Nephron (organoid): Measurements from ENCODE around the gene HIVEP2.
A peak's percentile ranks its signal among the peaks of the same experiment; 100 is the strongest.

Experiments used
- H3K27ac Mint-ChIP-seq, 3 experiments: 2 replicates each; pipeline ENCODE4 v1.8.0; 2020; ENCODE audit warnings: mixed read lengths in 3 of 3, mild to moderate bottlenecking in 2 of 3, moderate library complexity in 1 of 3
- H3K27me3 Mint-ChIP-seq: 2 replicates; pipeline ENCODE4 v1.8.0; 2021; ENCODE audit warnings: low read depth, mild to moderate bottlenecking, moderate library complexity, mixed read lengths
- H3K36me3 Mint-ChIP-seq: 2 replicates; pipeline ENCODE4 v1.8.0; 2020; ENCODE audit warnings: low read depth, mixed read lengths
- H3K4me1 Mint-ChIP-seq: 2 replicates; pipeline ENCODE4 v1.8.0; 2020; ENCODE audit warnings: mixed read lengths
- H3K4me3 Mint-ChIP-seq, 3 experiments: 2 replicates each; pipeline ENCODE4 v1.8.0; 2020; ENCODE audit warnings: mild to moderate bottlenecking in 3 of 3, mixed read lengths in 3 of 3, moderate library complexity in 2 of 3
- H3K9me3 Mint-ChIP-seq: 2 replicates; pipeline ENCODE4 v1.8.0; 2020; ENCODE audit warnings: mixed read lengths
- CTCF ChIP-seq, 3 experiments: fragments of 200-600 bp; sonication (generic); IDR thresholded peaks; one replicate each; pipeline ENCODE4 v1.5.0; 2021; ENCODE audit warnings: antibody characterized with exemption in 3 of 3; ENCODE audit not compliant: unreplicated experiment in 3 of 3

Gene HIVEP2

DNA sequence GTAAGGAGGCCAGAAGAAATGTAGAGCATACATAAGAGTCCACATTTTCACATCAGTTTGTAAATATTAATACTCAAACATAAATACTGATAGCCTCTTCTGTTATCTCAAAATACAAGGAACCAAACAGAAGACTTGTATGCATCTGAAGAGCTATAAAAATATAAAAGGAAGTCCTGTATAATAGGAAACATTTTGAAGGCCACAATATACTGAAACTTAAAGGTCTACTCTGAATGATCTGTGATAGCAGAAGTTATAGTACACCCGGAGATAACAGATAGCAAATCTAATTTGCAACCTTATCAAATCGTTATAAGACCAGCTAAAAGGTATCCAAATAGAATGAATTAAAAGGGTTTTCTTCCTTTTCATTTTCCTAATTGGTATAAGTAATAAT, 111.2 kb downstream of the HIVEP2 start:
- TF ChIP-seq CTCF (IDR thresholded peaks at IDR 0.05; ENCODE audit: unreplicated experiment in 3 of 3): no peak
- Mint-ChIP-seq H3K27ac (no peak overlapping the region), H3K9me3 (no peaks in the 10 kb centered on the region), H3K4me3 (no peak overlapping the region), H3K27me3 (no peaks in the 10 kb centered on the region), H3K36me3 (no peaks in the 10 kb centered on the region), H3K4me1 (peaks cover 12% of the 10 kb centered on the region)

- Mint-ChIP-seq H3K9me3 (no peaks in the 10 kb centered on the region), H3K4me1 (peaks cover 12% of the 10 kb centered on the region), H3K36me3 (no peaks in the 10 kb centered on the region), H3K4me3 (no peak overlapping the region), H3K27me3 (no peaks in the 10 kb centered on the region), H3K27ac (no peak overlapping the region)
- TF ChIP-seq CTCF (IDR thresholded peaks at IDR 0.05; ENCODE audit: unreplicated experiment in 3 of 3): no peak
Observed at GRCh38 chr6:142833054-142833453, 111.9 kb downstream of the HIVEP2 start.

- no peak overlapping the region for H3K27ac Mint-ChIP-seq
- peaks cover 16% of the 10 kb centered on the region for H3K4me1 Mint-ChIP-seq
- no peaks in the 10 kb centered on the region for H3K36me3 Mint-ChIP-seq
- no peak overlapping the region for H3K4me3 Mint-ChIP-seq
- H3K27me3 Mint-ChIP-seq: no peaks in the 10 kb centered on the region
- no peaks in the 10 kb centered on the region for H3K9me3 Mint-ChIP-seq
- TF ChIP-seq CTCF (IDR thresholded peaks at IDR 0.05; ENCODE audit: unreplicated experiment in 3 of 3): no peak
Observed at GRCh38 chr6:142830807-142831206, 114.2 kb downstream of the HIVEP2 start.

GRCh38 chr6:142830116-142830710, 114.8 kb downstream of the HIVEP2 start:
- Mint-ChIP-seq H3K27me3 (no peaks in the 10 kb centered on the region), H3K27ac (no peak overlapping the region), H3K36me3 (no peaks in the 10 kb centered on the region), H3K4me1 (peaks cover 11% of the 10 kb centered on the region), H3K9me3 (no peaks in the 10 kb centered on the region), H3K4me3 (no peak overlapping the region)
- no peak for TF ChIP-seq CTCF (IDR thresholded peaks at IDR 0.05; ENCODE audit: unreplicated experiment in 3 of 3)

- Mint-ChIP-seq H3K4me1 (peaks cover 13% of the 10 kb centered on the region), H3K36me3 (no peaks in the 10 kb centered on the region), H3K27me3 (no peaks in the 10 kb centered on the region), H3K4me3 (no peak overlapping the region), H3K9me3 (no peaks in the 10 kb centered on the region), H3K27ac (no peak overlapping the region)
- TF ChIP-seq CTCF (IDR thresholded peaks at IDR 0.05; ENCODE audit: unreplicated experiment in 3 of 3): no peak
Observed at GRCh38 chr6:142829556-142829955, 115.4 kb downstream of the HIVEP2 start.

DNA sequence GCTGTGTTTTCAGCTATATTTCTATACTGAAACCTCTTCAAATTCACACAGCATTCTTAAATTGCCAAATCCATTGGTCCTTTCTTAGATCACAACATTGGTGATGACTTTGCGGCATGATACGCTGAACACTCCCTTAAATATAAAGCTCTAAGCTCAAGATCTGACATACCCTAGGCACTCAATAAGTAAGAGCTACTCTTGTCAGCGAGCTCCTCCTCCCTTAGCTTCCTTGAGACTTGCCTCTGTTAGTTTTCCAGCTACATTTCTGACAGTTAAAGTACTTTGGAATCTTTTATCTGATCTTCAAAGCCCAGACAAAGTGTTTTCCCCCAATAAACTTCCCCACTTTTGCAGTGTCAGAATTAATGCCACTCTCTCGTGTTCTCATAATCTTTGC, 117.0 kb downstream of the HIVEP2 start:
- H3K27me3 Mint-ChIP-seq: peaks cover 3% of the 10 kb centered on the region

More for the DNA sequence above, 117.0 kb downstream of the HIVEP2 start:
- peak overlapping the region in 1 of 3 experiments; percentile 12 for H3K27ac Mint-ChIP-seq
- H3K4me1 Mint-ChIP-seq: peaks cover 21% of the 10 kb centered on the region
- H3K36me3 Mint-ChIP-seq: no peaks in the 10 kb centered on the region
- no peak for TF ChIP-seq CTCF (IDR thresholded peaks at IDR 0.05; ENCODE audit: unreplicated experiment in 3 of 3)
- H3K9me3 Mint-ChIP-seq: no peaks in the 10 kb centered on the region
- no peak overlapping the region for H3K4me3 Mint-ChIP-seq
